HG03565 (cell line): ENCODE data around the gene RTP2.

Experiments
- ATAC-seq: cut with Tn5 transposase; IDR thresholded peaks from one replicate; pipeline ENCODE4 v1.9.1; 2021; ENCODE audit warnings: mild to moderate bottlenecking, moderate library complexity; ENCODE audit not compliant: unreplicated experiment

Gene RTP2

GRCh38 chr3:187677604-187678003 is 24.8 kb downstream of the RTP2 start:
- no peak for ATAC-seq

DNA sequence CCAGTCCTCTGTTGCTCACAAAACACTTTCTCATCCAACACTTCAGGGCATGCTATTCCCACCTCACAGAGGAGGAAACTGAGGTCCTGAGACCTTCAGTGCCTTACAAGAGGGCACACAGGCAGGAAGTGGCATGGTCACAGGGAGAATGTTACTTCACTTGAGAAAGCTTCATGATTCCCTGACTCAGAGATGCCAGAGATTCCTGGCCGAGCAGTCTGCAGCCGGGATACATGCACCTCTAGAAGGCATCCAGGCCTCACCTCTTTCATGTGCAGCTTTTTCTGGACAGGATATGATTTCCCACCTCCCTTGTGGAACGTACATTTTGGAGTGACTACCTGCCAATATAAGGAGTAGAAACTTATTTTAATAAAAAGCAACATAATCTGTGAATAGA is 29.3 kb downstream of the RTP2 start:
- no peak for ATAC-seq

GRCh38 chr3:187669675-187670504 is 32.5 kb downstream of the RTP2 start, which contains the start of gene SST:
TSS of gene SST (minus strand) at chr3:187670394. CDS start at chr3:187670291, 103 bp downstream.
- ATAC-seq, result no peak

- no peak for ATAC-seq
Observed at GRCh38 chr3:187667526-187667925, 34.8 kb downstream of the RTP2 start.

DNA sequence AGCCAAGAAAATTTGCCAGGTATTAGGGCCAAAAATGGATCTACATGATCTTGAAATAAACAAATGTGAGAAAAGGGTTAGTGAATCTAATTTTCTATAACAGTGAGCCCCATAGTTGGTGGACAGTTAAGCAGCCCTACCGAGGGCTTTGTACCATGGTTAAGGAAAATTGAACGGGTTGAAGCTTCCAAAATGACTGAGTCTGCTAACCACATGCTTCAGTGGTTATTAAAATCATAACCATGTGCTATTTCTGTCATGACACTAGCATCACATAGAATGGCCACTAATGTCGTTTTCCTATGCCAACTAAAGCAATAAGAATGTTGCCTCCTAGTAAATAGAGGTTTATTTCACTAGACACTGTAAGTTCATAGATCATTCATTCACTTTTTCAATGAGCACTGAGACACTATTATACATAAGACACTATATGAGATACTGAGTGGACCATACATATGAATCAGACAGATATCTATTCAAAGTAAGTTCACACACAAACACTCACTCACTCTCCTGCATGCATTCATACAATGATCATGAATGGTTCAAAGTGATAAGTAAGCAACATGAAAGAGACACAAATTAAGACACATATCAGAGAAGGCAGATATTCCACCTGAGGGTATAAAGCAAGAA is 36.5 kb downstream of the RTP2 start:
- no peak for ATAC-seq

GRCh38 chr3:187665010-187665409 is 37.3 kb downstream of the RTP2 start:
- no peak for ATAC-seq

DNA sequence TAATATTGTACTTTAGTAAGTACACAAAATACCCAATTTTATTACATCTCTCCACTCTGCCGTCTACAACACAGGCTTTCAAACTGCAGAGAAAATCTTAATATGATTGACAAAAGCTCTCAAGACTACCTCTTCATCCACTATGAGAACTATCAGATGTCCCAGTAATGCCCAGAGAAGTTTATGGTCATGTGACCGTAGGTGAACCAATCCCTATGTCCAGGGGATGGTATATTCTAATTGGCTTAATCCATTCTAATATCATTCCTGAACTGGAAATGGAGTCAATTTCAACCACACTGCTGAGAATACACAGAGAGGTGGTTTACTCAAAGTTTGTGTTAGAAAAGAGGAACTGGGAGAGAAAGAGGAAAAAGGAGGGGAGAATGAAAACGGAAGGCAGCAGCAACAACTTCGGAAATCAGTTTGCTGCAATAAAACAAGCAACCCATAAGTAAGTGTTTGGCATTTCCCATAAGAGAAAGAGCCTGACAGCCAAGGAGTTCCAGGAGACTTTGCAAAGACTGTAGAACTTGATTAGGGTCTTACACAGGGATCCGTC is 39.4 kb downstream of the RTP2 start:
- no peak for ATAC-seq

DNA sequence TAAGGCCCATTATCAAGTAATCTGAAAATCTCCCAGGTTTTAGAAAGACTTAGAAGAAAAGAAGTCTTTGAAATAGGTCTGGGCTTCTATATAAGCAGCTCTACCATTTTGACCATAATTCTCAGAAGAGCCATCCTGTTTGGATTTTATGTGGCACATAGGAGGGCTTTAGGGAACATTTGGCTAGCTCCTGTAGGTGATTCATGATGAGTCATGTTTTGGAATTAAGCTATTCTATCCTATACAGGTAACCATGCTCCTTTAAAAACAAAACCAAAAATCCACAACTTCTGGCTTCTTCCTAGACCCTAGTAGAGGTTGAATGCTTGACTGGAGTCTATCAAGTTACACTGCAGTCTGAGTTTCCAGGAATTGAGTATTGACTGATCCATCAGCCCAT is 41.1 kb downstream of the RTP2 start:
- no peak for ATAC-seq

DNA sequence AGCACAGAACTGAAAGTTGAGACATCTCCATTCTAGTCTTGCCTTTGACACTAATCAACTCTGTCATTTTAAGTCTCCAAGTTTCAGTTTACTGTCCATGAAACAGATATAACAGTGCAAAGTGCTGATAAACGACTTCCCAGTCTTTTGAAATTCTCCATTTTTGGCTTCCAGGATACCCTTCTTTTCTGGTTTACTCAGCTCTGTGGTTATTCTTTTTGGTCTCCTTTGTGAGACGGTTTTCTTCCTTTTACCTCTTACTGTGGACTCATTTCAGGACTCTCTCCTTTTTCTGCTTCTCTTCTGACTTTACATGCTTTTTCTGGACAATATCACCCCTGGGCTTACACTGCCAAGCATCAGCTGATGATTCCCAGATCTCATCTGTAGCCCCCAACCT is 51.1 kb downstream of the RTP2 start:
- no peak for ATAC-seq
